CD4-positive, alpha-beta T cell treated with Interleukin-6 at 100 ng/mL for 8 hours (primary cell): ENCODE results near the gene PRR35.

Experiments
- DNase-seq: peaks from one replicate; pipeline ENCODE4 v3.0.0-alpha.2; 2020; ENCODE audit warnings: mixed read lengths, low spot score

Gene PRR35

DNA sequence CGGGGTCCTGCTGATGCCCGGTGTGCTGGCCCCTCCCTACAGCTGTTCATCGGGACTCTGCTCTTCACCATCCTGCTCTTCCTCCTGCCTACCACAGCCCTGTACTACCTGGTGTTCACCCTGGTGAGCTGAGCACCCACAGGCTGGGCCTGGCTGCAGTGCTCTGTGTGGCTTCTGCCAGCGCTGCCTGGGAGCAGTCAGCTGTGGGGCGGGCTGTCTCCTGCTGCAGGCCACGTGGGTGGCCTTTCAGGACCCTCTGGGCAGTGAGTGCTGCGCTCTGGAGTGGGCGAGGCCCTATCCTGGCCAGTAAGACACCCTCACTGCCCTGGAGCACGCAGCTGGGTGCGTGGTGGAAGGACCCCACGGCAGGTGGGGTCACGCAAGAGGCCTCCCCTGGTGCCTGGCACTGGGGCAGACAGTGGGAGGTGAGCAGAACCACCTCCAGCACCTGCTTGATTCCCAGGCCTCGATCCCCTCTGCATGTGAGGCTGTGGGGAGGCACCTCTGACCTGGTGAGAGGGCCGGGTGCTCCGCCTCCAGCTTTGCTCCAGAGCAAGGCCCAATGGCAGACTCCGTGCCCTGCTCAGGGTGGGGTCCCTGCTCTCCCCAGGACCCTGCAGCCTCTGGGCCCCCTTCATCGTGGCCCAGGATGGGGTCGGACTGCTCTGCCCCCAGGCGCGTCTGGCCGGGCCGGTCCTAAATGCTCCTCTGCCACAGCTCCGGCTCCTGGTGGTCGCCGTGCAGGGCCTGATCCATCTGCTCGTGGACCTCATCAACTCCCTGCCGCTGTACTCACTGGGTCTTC is 20.1 kb downstream of the PRR35 start:
- no peak for DNase-seq

DNA sequence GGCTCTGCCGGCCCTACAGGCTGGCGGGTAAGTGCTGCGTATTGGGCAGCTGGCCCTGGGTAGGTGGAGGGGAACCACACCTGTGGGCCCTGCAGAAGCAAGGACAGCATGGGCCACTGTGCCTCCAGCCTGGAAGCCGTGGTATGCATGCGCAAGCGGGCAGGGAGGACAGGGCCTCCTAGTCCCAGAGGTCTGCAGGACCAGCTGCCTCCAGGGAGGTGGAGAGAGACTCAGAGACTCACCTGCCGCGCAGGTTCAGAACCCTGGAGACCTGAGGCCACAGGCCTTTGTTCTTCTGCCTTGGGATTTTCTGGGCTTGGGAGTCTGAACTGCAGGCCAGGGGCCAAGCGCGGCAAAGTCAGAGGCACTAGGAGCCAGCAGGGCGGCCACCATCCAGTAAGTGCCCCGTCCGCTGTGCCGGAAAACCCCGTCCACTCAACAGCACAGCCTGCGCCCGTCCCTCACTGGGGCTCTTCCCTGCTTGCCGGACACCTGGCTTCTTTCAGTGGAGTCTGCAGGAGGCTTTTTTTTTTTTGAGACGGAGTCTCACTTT is 20.8 kb downstream of the PRR35 start:
- no peak for DNase-seq

- no peak for DNase-seq
These were observed 22.0 kb downstream of the PRR35 start for GRCh38 chr16:582218-582613.

GRCh38 chr16:582614-583331 is 22.6 kb downstream of the PRR35 start:
- DNase-seq = no peak

GRCh38 chr16:583470-583814 is 23.2 kb downstream of the PRR35 start:
- no peak for DNase-seq

DNA sequence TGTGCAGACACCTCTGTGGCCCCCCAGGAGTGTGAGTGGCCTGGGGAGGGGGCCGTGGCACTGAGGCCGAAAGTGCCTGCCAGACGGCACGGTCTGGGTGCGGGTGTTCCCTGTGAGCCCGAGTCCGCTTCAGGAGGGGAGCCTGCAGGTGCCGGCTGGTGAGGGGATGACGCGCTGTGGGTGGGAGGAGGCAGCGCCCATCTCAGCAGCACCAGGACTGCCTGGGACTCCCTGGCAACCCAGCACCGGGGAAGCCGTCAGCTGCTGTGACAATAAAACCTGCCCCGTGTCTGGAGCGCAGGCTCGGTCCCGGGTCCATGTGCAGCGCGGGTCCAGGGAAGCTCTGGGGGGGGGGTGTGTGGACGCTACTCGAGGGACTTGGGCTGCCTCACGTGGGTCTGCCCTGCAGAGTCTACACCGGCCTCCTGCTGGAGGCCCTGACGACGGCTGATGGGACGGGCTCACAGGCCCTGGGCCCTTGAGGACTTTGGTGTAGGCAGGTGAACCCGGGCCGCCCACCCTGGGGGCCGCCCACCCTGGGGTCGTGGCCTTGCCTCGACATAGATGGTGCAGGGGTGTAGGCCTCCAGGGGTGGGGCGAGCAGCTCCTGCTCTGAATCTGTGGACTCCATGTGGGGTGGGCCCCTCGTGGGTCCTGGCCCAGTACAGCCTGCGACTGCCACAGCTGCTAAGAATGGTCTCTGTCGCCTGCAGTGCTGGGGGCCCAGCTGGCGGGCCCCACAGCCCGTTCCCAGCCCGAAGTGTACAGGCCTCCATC is 23.8 kb downstream of the PRR35 start:
- no peak for DNase-seq

GRCh38 chr16:585351-585750 is 25.2 kb downstream of the PRR35 start:
- no peak for DNase-seq

DNA sequence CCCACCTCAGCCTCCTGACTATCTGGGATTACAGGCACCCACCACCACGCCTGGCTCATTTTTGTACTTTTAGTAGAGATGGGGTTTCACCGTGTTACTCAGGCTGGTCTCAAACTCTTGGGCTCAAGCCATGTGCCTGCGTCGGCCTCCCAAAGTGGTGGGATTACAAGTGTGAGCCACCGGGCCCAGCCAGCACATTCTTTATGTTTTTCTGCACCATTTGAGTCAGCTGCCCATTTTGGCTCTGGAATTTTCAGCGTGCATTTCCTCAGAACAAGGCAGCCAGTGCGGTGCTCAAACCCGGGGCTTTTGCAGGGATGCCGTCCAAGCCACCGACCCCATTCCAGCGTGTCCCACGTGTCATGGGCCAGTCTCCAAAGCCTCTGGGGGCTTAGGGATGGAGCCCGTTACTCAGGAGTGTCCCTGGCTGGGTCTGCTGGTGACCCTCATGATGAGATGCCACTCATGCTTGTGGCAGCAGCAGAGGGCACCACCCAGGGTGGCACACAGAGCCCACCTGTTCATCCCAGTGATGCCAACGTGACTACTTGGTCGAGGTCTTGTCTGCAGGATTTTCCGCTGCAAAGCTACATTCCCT is 26.0 kb downstream of the PRR35 start:
- DNase-seq = no peak

- no peak for DNase-seq
These were observed 26.7 kb downstream of the PRR35 start for GRCh38 chr16:586645-587590.

GRCh38 chr16:588639-588888 is 28.4 kb downstream of the PRR35 start:
- peak; percentile 37 for DNase-seq

DNA sequence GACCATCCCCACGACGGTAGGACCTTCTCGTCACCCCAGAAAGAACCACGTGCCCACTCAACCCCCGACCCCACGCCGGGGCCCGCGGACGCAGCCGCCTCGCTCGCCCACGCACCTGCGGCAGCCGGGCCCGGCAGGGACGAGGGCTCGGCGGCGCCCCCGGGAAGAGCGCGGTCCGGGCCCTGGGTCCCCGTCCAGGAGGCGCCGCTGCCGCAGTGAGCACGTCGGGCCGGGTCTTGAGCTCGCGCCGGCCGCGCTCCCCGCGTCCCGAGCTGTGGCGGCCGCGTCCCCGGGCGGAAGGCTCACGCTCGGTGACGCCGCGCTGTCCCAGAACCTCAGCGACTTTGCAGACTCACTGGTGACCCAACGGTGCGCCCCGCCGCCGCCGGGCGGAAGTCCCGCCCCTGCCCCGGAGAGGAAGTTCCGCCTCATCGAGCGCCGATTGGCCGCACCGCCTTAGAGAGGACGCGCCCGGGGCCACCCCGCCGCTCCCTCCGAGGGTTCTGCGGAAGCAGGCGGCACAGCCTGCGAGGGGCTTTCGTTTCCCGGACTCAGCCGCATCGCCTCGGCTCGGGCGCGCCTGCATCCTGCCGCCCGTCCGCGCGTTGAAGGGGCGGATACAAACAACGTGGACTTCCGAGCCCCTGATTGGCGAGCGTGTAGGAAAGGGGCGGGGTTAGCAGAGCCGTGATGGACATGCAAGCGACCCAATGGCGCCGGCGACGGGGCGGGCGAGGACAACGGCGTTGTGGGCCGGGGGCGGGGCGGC is 28.9 kb downstream of the PRR35 start:
- DNase-seq = peak; percentile 96

DNA sequence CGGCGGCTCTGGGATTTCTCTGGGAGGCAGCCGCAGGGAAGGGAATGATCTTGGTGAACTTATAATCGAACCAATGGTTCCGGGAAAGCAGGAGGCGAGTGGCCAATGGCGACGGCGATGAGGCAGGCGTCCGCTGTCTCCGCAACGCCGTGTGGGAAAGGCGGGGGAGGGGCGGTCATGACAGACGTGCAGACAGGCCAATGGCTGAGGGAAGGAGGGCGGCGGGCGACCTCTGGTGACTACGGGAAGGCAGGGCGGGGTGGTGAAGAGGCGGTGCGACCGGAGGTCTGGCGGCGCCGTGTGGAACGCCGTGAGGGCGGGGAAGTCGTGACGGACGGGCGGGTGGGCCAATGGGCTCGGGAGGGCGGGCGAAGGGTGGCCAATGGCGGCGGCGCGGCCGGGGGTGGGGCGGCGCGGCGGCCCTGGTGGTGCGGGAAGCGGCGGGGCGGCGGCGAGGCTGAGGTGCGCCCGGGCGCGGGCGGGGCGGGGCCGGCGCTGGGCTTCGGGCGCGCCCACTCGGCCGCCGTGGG is 29.5 kb downstream of the PRR35 start, which contains the start of gene RAB40C:
Gene RAB40C (plus strand): TSS at position 409 of the 530 bp plus-strand sequence. CDS start 226 bp downstream, outside the sequence.
- DNase-seq = peak; percentile 99

DNA sequence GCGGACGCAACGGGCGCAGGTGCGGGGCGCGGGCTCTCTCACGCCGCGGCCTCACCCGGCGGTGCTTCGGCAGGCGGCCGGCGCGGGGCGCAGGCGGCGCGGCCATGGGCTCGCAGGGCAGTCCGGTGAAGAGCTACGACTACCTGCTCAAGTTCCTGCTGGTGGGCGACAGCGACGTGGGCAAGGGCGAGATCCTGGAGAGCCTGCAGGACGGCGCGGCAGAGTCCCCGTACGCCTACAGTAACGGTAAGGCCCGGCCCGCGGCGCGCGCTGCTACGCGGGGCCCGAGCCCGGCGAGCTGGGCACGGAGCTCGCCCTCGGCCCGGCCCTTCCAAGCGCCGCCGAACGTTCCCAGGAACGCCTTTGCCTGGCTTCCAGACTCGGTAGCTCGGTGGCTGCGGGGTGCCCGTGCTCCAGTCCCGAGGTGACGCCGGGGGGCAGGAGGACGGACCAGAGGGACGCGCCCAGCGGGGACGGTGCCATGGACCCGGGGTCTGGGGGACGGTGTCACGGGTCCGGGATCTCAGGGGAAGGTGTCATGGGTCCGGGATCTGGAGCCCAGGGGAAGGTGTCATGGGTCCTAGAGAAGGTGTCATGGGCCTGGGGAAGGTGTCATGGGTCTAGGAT is 30.1 kb downstream of the PRR35 start:
- no peak for DNase-seq

DNA sequence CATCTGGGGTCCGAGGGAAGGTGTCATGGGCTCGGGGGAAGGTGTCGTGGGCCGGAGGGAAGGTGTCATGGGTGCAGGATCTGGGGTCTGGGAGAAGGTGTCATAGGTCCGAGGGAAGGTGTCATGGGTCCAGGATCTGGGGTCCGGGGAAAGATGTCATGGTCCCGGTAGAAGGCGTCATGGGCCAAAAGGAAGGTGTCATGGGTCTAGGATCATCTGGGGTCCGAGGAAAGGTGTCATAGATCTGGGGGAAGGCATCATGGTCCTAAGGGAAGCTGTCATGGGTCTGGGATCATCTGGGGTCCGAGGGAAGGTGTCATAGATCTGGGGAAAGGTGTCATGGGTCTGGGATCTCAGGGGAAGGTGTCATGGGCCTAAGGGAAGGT is 30.6 kb downstream of the PRR35 start:
- DNase-seq = no peak

DNA sequence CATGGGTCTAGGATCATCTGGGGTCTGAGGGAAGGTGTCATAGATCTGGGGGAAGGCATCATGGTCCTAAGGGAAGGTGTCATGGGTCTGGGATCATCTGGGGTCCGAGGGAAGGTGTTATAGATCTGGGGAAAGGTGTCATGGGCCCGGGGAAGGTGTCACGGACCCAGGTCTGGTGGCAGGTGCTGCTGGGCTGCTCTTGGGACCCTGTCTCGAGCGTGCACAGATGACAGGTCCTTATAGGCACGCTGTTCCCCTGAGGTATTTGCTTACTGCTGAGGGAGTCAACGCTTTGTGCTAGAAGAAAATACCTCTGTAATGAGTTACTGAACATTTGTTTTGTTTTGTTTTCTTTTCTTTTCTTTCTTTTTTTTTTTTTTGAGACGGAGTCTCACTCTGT is 31.0 kb downstream of the PRR35 start:
- DNase-seq = no peak

GRCh38 chr16:591892-592517 is 31.8 kb downstream of the PRR35 start:
- DNase-seq = no peak

- no peak for DNase-seq
These were observed 32.5 kb downstream of the PRR35 start for GRCh38 chr16:592518-593306.

DNA sequence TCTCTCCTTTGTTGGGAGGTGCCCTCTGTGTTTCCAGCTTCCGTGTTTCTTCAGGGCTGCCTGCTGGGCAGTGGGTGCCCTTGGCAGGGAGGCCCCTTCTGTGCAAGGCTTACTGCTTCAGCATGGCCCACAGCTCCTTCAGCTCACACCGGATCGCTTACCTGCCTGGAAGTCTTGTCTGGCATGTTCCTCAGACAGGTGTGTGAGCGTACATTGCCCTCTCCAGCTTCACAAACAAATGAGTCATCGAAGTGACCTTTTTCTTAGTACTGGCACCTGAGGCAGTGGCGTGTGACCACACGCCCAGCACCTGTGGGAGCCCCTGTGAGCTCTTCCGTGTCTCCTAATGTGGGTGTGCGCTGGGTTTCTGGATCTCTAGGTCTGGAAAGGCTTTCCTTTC is 33.2 kb downstream of the PRR35 start:
- no peak for DNase-seq
